ENCODE results near the gene HGFAC.

The HGFAC gene

GRCh38 chr4:3498407-3498806, 56.6 kb downstream of the HGFAC start:
- TF ChIP-seq CTCF (IDR thresholded peaks at IDR 0.05; ENCODE audit: insufficient read depth, missing control alignments): no peak
- DNase-seq (ENCODE audit: insufficient read length, low spot score): no peak
- FAIRE-seq: no peak
